ENCODE measurements around the gene FASTKD3. TPM values are rescaled to one million over a fixed set of nuclear protein-coding genes. Genes with fewer than 3 reads are reported as not detected.

Gene FASTKD3
- total RNA-seq, 2 experiments from 2014 or later = 12.9 to 15.1 TPM

DNA sequence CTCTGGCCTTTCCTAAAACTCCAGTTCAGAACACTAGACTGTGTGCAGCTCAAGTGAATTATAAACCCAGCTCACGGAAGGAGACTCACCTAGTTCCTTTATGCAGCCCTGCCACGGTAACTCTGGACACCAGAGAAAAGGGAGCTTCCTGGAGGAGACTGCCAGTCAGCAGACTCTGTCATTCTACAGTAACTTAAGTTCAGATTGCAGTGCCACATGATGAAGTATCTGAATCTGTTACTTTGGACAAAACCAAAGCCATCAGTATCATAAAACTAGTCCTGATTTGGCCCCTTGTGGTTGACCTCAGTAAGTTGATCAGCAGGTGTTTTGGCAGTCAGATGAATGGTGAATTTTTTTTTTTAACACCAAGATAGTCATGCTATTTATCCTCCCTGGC is 2.8 kb upstream of the FASTKD3 start:
- Histone ChIP-seq H3K9me3 (ENCODE audit: low read length) (no peaks in the 10 kb centered on the region), H3K27ac (ENCODE audit: low read depth, low read length, poor library complexity, severe bottlenecking) (peak overlapping the region; percentile 59), H2AFZ (ENCODE audit: low read length) (no peak overlapping the region), H3K4me3 (ENCODE audit: low read depth, low read length, poor library complexity, severe bottlenecking) (peak overlapping the region; percentile 97), H3K36me3 (ENCODE audit: insufficient read depth, low read length) (peaks cover 68% of the 10 kb centered on the region), H3K79me2 (ENCODE audit: insufficient read depth, low read depth, low read length) (peaks cover 83% of the 10 kb centered on the region), H3K9me2 (ENCODE audit: insufficient read depth, low read length) (no peaks in the 10 kb centered on the region), H3K4me2 (ENCODE audit: low read length) (peak overlapping the region; percentile 90), H3K4me1 (ENCODE audit: insufficient read depth, low read length, poor library complexity, severe bottlenecking) (peaks cover 50% of the 10 kb centered on the region), H4K20me1 (ENCODE audit: insufficient read depth, low read length) (peaks cover 35% of the 10 kb centered on the region)
- peak; percentile 55 for DNase-seq (ENCODE audit: low spot score)
- ChIA-PET CTCF (ENCODE audit: unreplicated experiment) (interaction anchor here (1.5 kb wide), 1 partner anchor 15 kb away, joined by 8 read pairs; no protein-coding TSS in a partner anchor), POLR2A (interaction anchor here (0.7 kb wide), 1 partner anchor 13 kb away, joined by 3 read pairs; no protein-coding TSS in a partner anchor)
- intact Hi-C loops (cut with micrococcal nuclease; ENCODE audit: unreplicated experiment) = no loop called here
- no peak for TF ChIP-seq EZH2phosphoT487 (IDR thresholded peaks at IDR 0.05; ENCODE audit: borderline replicate concordance, low read depth, low read length)
- TF ChIP-seq, protein P1, sequence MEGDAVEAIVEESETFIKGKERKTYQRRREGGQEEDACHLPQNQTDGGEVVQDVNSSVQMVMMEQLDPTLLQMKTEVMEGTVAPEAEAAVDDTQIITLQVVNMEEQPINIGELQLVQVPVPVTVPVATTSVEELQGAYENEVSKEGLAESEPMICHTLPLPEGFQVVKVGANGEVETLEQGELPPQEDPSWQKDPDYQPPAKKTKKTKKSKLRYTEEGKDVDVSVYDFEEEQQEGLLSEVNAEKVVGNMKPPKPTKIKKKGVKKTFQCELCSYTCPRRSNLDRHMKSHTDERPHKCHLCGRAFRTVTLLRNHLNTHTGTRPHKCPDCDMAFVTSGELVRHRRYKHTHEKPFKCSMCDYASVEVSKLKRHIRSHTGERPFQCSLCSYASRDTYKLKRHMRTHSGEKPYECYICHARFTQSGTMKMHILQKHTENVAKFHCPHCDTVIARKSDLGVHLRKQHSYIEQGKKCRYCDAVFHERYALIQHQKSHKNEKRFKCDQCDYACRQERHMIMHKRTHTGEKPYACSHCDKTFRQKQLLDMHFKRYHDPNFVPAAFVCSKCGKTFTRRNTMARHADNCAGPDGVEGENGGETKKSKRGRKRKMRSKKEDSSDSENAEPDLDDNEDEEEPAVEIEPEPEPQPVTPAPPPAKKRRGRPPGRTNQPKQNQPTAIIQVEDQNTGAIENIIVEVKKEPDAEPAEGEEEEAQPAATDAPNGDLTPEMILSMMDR (conservative IDR thresholded peaks at IDR 0.05; ENCODE audit: low read length) = peak; percentile 42
- BruUV-seq (replicated peaks) = no TSS peak

DNA sequence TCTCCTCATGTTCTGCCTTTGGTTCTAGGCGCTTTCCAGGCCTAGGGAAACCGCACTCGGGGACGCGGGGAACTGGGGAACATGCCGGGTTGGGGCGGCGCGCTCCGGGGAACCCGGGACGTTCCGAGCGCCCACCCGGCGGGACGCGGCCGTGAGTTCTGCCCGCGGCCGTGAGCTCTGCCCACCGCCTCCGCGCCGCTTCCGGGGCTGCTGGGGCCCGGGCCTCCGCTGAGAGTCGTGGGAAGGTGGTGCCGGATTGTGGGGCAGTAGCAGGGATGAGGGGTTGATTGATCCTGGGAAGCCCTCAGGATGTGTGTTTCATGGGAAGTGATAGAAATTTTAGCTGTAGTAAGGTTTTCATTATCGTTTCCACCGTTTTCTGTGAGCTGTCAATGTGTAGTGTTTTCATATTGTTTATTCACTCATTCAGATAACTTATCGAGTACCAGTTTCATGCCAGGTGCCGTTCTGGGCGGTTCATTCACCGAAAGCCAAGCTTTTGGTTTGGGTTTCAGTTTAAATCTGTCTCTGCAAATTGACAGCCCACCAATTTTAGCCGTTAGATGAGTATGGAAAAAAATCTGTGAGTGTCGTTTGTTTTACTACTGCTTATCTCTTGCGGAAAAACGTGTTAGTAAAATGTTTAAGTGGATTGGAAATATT is 774 bp upstream of the FASTKD3 start:
- Histone ChIP-seq H3K4me1 (ENCODE audit: insufficient read depth, low read length, poor library complexity, severe bottlenecking) (peaks cover 64% of the 10 kb centered on the region), H3K9me2 (ENCODE audit: insufficient read depth, low read length) (no peaks in the 10 kb centered on the region), H3K79me2 (ENCODE audit: insufficient read depth, low read depth, low read length) (peaks cover 90% of the 10 kb centered on the region), H3K9me3 (ENCODE audit: low read length) (no peaks in the 10 kb centered on the region), H4K20me1 (ENCODE audit: insufficient read depth, low read length) (peaks cover 28% of the 10 kb centered on the region), H3K4me2 (ENCODE audit: low read length) (peak overlapping the region; percentile 90), H2AFZ (ENCODE audit: low read length) (peak overlapping the region; percentile 51; the same call in 1 of the 2 replicates), H3K36me3 (ENCODE audit: insufficient read depth, low read length) (peaks cover 63% of the 10 kb centered on the region), H3K27ac (ENCODE audit: low read depth, low read length, poor library complexity, severe bottlenecking) (peak overlapping the region; percentile 55), H3K4me3 (ENCODE audit: low read depth, low read length, poor library complexity, severe bottlenecking) (peak overlapping the region; percentile 97)
- no TSS peak for BruUV-seq (replicated peaks)
- ChIA-PET CTCF (ENCODE audit: unreplicated experiment) (no interaction called here), POLR2A (interaction anchor here (0.7 to 3.6 kb wide), 7 partner anchors 9 to 1084 kb away, joined by 3 to 16 read pairs (median 3); no protein-coding TSS in a partner anchor)
- no peak for TF ChIP-seq EZH2phosphoT487 (IDR thresholded peaks at IDR 0.05; ENCODE audit: borderline replicate concordance, low read depth, low read length)
- TF ChIP-seq, protein P1 (conservative IDR thresholded peaks at IDR 0.05; ENCODE audit: low read length) = no peak
- peak; percentile 32 for DNase-seq (ENCODE audit: low spot score)
- intact Hi-C loops (cut with micrococcal nuclease; ENCODE audit: unreplicated experiment) = no loop called here

DNA sequence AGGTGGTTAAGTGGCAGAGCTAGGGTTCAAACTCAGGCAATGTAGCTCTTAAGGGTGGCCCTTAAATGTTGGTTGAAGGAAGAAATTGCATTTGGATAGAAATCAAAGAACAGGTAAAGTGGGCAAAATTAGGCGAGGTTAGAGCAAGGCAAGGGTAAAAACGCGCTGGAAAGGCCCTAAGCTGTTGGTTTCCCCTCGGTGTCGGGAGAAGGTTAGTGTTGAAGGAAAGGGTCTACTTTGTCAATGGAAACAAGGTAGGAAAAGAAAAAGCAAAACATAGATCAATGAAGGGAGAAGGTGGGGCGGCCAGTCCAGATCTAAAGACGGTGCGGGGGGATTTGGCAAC is 431 bp downstream of the FASTKD3 start:
- no peaks in the 10 kb centered on the region for H3K9me3 ChIP-seq (ENCODE audit: low read length)
- ChIA-PET POLR2A (interaction anchor here (0.6 to 3.6 kb wide), 12 partner anchors 8 to 1085 kb away, joined by 3 to 16 read pairs (median 3); no protein-coding TSS in a partner anchor), CTCF (ENCODE audit: unreplicated experiment) (interaction anchor here (1.5 kb wide), 1 partner anchor 18 kb away, joined by 4 read pairs; no protein-coding TSS in a partner anchor)
- H4K20me1 ChIP-seq (ENCODE audit: insufficient read depth, low read length) = peaks cover 28% of the 10 kb centered on the region
- H3K4me1 ChIP-seq (ENCODE audit: insufficient read depth, low read length, poor library complexity, severe bottlenecking) = peaks cover 58% of the 10 kb centered on the region
- H3K9me2 ChIP-seq (ENCODE audit: insufficient read depth, low read length) = no peaks in the 10 kb centered on the region
- no peak for DNase-seq (ENCODE audit: low spot score)
- BruUV-seq (replicated peaks) = no TSS peak
- H3K4me3 ChIP-seq (ENCODE audit: low read depth, low read length, poor library complexity, severe bottlenecking) = peak overlapping the region; percentile 97
- intact Hi-C loops (cut with micrococcal nuclease; ENCODE audit: unreplicated experiment) = no loop called here
- H2AFZ ChIP-seq (ENCODE audit: low read length) = peak overlapping the region; percentile 79
- H3K4me2 ChIP-seq (ENCODE audit: low read length) = peak overlapping the region; percentile 90
- H3K36me3 ChIP-seq (ENCODE audit: insufficient read depth, low read length) = peaks cover 60% of the 10 kb centered on the region
- TF ChIP-seq EZH2phosphoT487 (IDR thresholded peaks at IDR 0.05; ENCODE audit: borderline replicate concordance, low read depth, low read length) = no peak
- TF ChIP-seq, protein P1 (conservative IDR thresholded peaks at IDR 0.05; ENCODE audit: low read length) = no peak
- H3K27ac ChIP-seq (ENCODE audit: low read depth, low read length, poor library complexity, severe bottlenecking) = peak overlapping the region; percentile 10
- H3K79me2 ChIP-seq (ENCODE audit: insufficient read depth, low read depth, low read length) = peaks cover 81% of the 10 kb centered on the region

All from OCI-LY7 (cell line).